Measurements from ENCODE around the gene AMBRA1. TPM values are rescaled to one million over a fixed set of nuclear protein-coding genes. Genes with fewer than 3 reads are reported as not detected.

Gene AMBRA1
- total and polyA plus RNA-seq, 2 of the 8 experiments (the other 6 are each of a cell fraction or from before 2014, with no cell fraction given) = 14.2 to 37.4 TPM

GRCh38 chr11:46519351-46519750 lies 74.5 kb downstream of the AMBRA1 start:
- no peaks in the 10 kb centered on the region for H3K9me3 ChIP-seq (ENCODE audit: insufficient read depth in 2 of 2, low read depth in 1 of 2, low read length in 1 of 2)
- no peak overlapping the region for H3K18ac ChIP-seq (ENCODE audit: extremely low read depth, low read length)
- H3K36me3 ChIP-seq (ENCODE audit: control insufficient read depth in 2 of 4, insufficient read depth in 4 of 4, low read length in 3 of 4) = no peaks in the 10 kb centered on the region
- H3K27me3 ChIP-seq (replicated peaks in 1 of 4; ENCODE audit: control insufficient read depth in 3 of 4, extremely low read depth in 1 of 4, insufficient read depth in 3 of 4, low read length in 3 of 4) = no peaks in the 10 kb centered on the region
- no peak overlapping the region for H3K14ac ChIP-seq (ENCODE audit: insufficient read length)
- no peak overlapping the region for H2BK12ac ChIP-seq (ENCODE audit: low read depth, low read length)
- H2AK5ac ChIP-seq (ENCODE audit: low read depth, low read length) = no peak overlapping the region
- H4K20me1 ChIP-seq (replicated peaks in 1 of 2; ENCODE audit: control insufficient read depth in 1 of 2, insufficient read depth in 2 of 2, low read length in 2 of 2) = peaks cover 2 to 4% of the 10 kb centered on the region in 2 experiments
- no peak overlapping the region for H4K5ac ChIP-seq (ENCODE audit: insufficient read length, low read depth, low read length)
- H3K4ac ChIP-seq (replicated peaks; ENCODE audit: insufficient read length, low read depth, low read length) = no peak overlapping the region
- H2BK5ac ChIP-seq (ENCODE audit: low read depth, low read length) = no peak overlapping the region
- ChIA-PET CTCF (ENCODE audit: partially characterized antibody) (interaction anchor here (0.6 to 6.6 kb wide), 16 partner anchors 10 to 136 kb away, joined by 3 to 50 read pairs (median 6); no protein-coding TSS in a partner anchor), POLR2A (ENCODE audit: partially characterized antibody) (no interaction called here)
- no peak overlapping the region for H3K4me2 ChIP-seq (ENCODE audit: insufficient read depth in 1 of 2, low read depth in 2 of 2, low read length in 2 of 2)
- no peak for DNase-seq (ENCODE audit: low read depth in 1 of 2, low spot score in 2 of 2)
- H2AFZ ChIP-seq (ENCODE audit: low read length) = no peak overlapping the region
- H3K79me1 ChIP-seq (ENCODE audit: low read depth, low read length) = no peaks in the 10 kb centered on the region; the same call in 1 of the 2 replicates
- no peak overlapping the region for H2BK20ac ChIP-seq (ENCODE audit: low read length)
- no peak for FAIRE-seq
- H3K9ac ChIP-seq (replicated peaks in 1 of 4; ENCODE audit: extremely low read depth in 1 of 4, low read depth in 3 of 4, low read length in 3 of 4) = no peak overlapping the region
- H4K8ac ChIP-seq (ENCODE audit: extremely low read depth, insufficient read depth, low read length) = no peak overlapping the region
- H2BK15ac ChIP-seq (ENCODE audit: low read length) = no peak overlapping the region
- no peak overlapping the region for H4K91ac ChIP-seq (replicated peaks; ENCODE audit: insufficient read length, low read length)
- peaks cover 0 to 10% (median 6%) of the 10 kb centered on the region in 4 experiments; a peak in 3 of 7 replicates for H3K4me1 ChIP-seq (replicated peaks in 1 of 4; ENCODE audit: control insufficient read depth in 3 of 4, insufficient read depth in 4 of 4, low read length in 3 of 4)
- no peak overlapping the region for H2BK120ac ChIP-seq (replicated peaks; ENCODE audit: low read depth, low read length)
- no peaks in the 10 kb centered on the region for H3K23me2 ChIP-seq (ENCODE audit: low read depth, low read length)
- no peak overlapping the region for H3K56ac ChIP-seq (replicated peaks; ENCODE audit: insufficient read length, low read depth, low read length)
- no peak overlapping the region for H3K27ac ChIP-seq (ENCODE audit: low read depth, low read length)
- peaks cover 0 to 47% of the 10 kb centered on the region in 2 experiments; a peak in 2 of 4 replicates for H3K79me2 ChIP-seq (ENCODE audit: control insufficient read depth in 1 of 2, insufficient read depth in 2 of 2, low read length in 2 of 2)
- WGBS, 2 experiments (ENCODE audit: extremely low coverage in 1 of 2, insufficient coverage in 1 of 2, insufficient read length in 1 of 2, insufficient replicate concordance in 2 of 2, low coverage in 1 of 2, low lambda C conversion rate in 2 of 2, missing lambda C conversion rate in 1 of 2) = 90% methylated on average over 3 of the region's 3 CpGs; no CpG with 5 or more reads in 1 of the 2 experiments
- H3K23ac ChIP-seq (ENCODE audit: insufficient read length) = no peak overlapping the region
- H3K4me3 ChIP-seq (ENCODE audit: extremely low read depth in 1 of 4, insufficient read depth in 2 of 4, low read depth in 3 of 4, low read length in 4 of 4) = no peak overlapping the region
- TF ChIP-seq TEAD4 (IDR thresholded peaks at IDR 0.05; ENCODE audit: low read depth, low read length) = no peak
- no peak for TF ChIP-seq SP2 (IDR thresholded peaks at IDR 0.05; ENCODE audit: low read length)
- no peak for TF ChIP-seq SRF (IDR thresholded peaks at IDR 0.05; ENCODE audit: low read depth, low read length)
- TF ChIP-seq KDM4A (IDR thresholded peaks at IDR 0.05; ENCODE audit: low read depth, low read length, severe bottlenecking) = no peak
- TF ChIP-seq, protein P1, sequence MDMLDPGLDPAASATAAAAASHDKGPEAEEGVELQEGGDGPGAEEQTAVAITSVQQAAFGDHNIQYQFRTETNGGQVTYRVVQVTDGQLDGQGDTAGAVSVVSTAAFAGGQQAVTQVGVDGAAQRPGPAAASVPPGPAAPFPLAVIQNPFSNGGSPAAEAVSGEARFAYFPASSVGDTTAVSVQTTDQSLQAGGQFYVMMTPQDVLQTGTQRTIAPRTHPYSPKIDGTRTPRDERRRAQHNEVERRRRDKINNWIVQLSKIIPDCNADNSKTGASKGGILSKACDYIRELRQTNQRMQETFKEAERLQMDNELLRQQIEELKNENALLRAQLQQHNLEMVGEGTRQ (IDR thresholded peaks at IDR 0.05; ENCODE audit: low read length) = no peak
- TF ChIP-seq KDM1A (IDR thresholded peaks at IDR 0.05; ENCODE audit: borderline replicate concordance, low read length) = no peak
- no peak for TF ChIP-seq CREB1 (IDR thresholded peaks at IDR 0.05)
- TF ChIP-seq, protein P2, sequence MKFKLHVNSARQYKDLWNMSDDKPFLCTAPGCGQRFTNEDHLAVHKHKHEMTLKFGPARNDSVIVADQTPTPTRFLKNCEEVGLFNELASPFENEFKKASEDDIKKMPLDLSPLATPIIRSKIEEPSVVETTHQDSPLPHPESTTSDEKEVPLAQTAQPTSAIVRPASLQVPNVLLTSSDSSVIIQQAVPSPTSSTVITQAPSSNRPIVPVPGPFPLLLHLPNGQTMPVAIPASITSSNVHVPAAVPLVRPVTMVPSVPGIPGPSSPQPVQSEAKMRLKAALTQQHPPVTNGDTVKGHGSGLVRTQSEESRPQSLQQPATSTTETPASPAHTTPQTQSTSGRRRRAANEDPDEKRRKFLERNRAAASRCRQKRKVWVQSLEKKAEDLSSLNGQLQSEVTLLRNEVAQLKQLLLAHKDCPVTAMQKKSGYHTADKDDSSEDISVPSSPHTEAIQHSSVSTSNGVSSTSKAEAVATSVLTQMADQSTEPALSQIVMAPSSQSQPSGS (IDR thresholded peaks at IDR 0.05; ENCODE audit: low read length) = no peak
- TF ChIP-seq POLR2A (IDR thresholded peaks at IDR 0.05; ENCODE audit: control extremely low read depth in 1 of 2, low read depth in 2 of 2, low read length in 2 of 2) = no peak
- no peak for TF ChIP-seq ZNF274 (IDR thresholded peaks at IDR 0.05; ENCODE audit: borderline replicate concordance, extremely low read depth, low read length)
- TF ChIP-seq SAP30 (IDR thresholded peaks at IDR 0.05; ENCODE audit: insufficient read depth, insufficient replicate concordance, low read length) = no peak
- TF ChIP-seq PHF8 (conservative IDR thresholded peaks at IDR 0.05; ENCODE audit: low read depth, low read length) = no peak

Data from H1 (cell line).